Fibroblast of lung (primary cell): ENCODE measurements around the gene MANBA. TPM values are rescaled to one million over a fixed set of nuclear protein-coding genes. Genes with fewer than 3 reads are reported as not detected.
A peak's percentile ranks its signal among the peaks of the same experiment; 100 is the strongest.

Experiments used
- DNase-seq, 2 donors: peaks; one replicate each; pipeline versions ENCODE4 v3.0.0 to v3.0.0-alpha.2; 2010; ENCODE audit warnings: low read depth in 2 of 2
- H2AFZ ChIP-seq: 2 replicates; pipeline ENCODE4 v1.5.1; 2012; ENCODE audit warnings: low read length, control low read depth, inconsistent platforms
- H3K27ac ChIP-seq: 2 replicates; pipeline ENCODE4 v1.5.1; 2011; ENCODE audit warnings: low read length, control low read depth; ENCODE audit not compliant: insufficient read depth
- H3K27me3 ChIP-seq: 2 replicates; pipeline ENCODE4 v1.5.1; 2011; ENCODE audit warnings: mild to moderate bottlenecking, low read length; ENCODE audit not compliant: control insufficient read depth, insufficient read depth
- H3K36me3 ChIP-seq: 2 replicates; pipeline ENCODE4 v1.5.1; 2011; ENCODE audit warnings: low read length; ENCODE audit not compliant: control insufficient read depth, insufficient read depth
- H3K4me1 ChIP-seq: 2 replicates; pipeline ENCODE4 v1.5.1; 2011; ENCODE audit warnings: low read length; ENCODE audit not compliant: control insufficient read depth, insufficient read depth; ENCODE audit errors: extremely low read depth
- H3K4me2 ChIP-seq: 2 replicates; pipeline ENCODE4 v1.5.1; 2011; ENCODE audit warnings: low read length, control low read depth; ENCODE audit not compliant: insufficient read depth; ENCODE audit errors: extremely low read depth
- H3K4me3 ChIP-seq, 4 experiments: fragments of 200-600 bp in 1 of 4; sonication (generic) in 1 of 4; replicated peaks in 1 of 4; 2 replicates each; pipeline ENCODE4 v1.5.1; 2011 to 2016; ENCODE audit warnings: low read length in 4 of 4, low read depth in 3 of 4, mild to moderate bottlenecking in 3 of 4, control low read depth in 2 of 4, inconsistent platforms in 1 of 4, mixed read lengths in 1 of 4; ENCODE audit not compliant: insufficient read depth in 1 of 4; ENCODE audit errors: control extremely low read depth in 1 of 4
- H3K79me2 ChIP-seq: 2 replicates; pipeline ENCODE4 v1.5.1; 2012; ENCODE audit warnings: mild to moderate bottlenecking, low read length, inconsistent platforms; ENCODE audit not compliant: control insufficient read depth, insufficient read depth
- H3K9ac ChIP-seq: 2 replicates; pipeline ENCODE4 v1.5.1; 2011; ENCODE audit warnings: mild to moderate bottlenecking, low read length, control low read depth; ENCODE audit not compliant: insufficient read depth
- H3K9me3 ChIP-seq: 2 replicates; pipeline ENCODE4 v1.5.1; 2012; ENCODE audit warnings: low read depth, low read length; ENCODE audit not compliant: control insufficient read depth, insufficient read depth
- H4K20me1 ChIP-seq: 2 replicates; pipeline ENCODE4 v1.5.1; 2011; ENCODE audit warnings: low read length; ENCODE audit not compliant: control insufficient read depth, insufficient read depth; ENCODE audit errors: extremely low read depth
- CTCF ChIP-seq, 2 donors: IDR thresholded peaks in 1 of 2; conservative IDR thresholded peaks in 1 of 2; 1 replicate in 1 of 2; 2 replicates in 1 of 2; pipeline ENCODE4 v1.5.1; 2011 to 2012; ENCODE audit warnings: low read length in 2 of 2, control low read depth in 1 of 2, inconsistent platforms in 1 of 2, low read depth in 1 of 2, mild to moderate bottlenecking in 1 of 2
- EZH2 ChIP-seq: IDR thresholded peaks from 2 replicates; pipeline ENCODE4 v1.5.1; 2012; ENCODE audit warnings: low read length, control low read depth, mild to moderate bottlenecking; ENCODE audit errors: missing control alignments
- polyA plus RNA-seq, 2 donors: library from polyadenylated mRNA; depleted of rRNA in 1 of 2; stranded (reverse) in 1 of 2; unstranded in 1 of 2; fragments of >200 nt; gene quantifications; 2 replicates each; pipeline ENCODE4 v1.2.1, GENCODE V29; 2011 to 2012; ENCODE audit warnings: missing spikeins in 1 of 2
- total RNA-seq: library from RNA; depleted of rRNA; stranded (reverse); fragments of >200 nt; gene quantifications from 2 replicates; pipeline ENCODE4 v1.2.1, GENCODE V29; 2014

MANBA gene
- total and polyA plus RNA-seq, 2 donors (not counting 1 experiment from before 2014, with no cell fraction given), result 13.4 to 97.9 TPM

GRCh38 chr4:102759831-102760644 lies 730 bp downstream of the MANBA start:
- peaks cover 13% of the 10 kb centered on the region for H3K79me2 ChIP-seq
- H3K4me3 ChIP-seq, result peak overlapping the region; percentile 63 to 93 (median 83)
- DNase-seq, result peak; percentile 59 to 62
- no peaks in the 10 kb centered on the region for H4K20me1 ChIP-seq
- H3K9ac ChIP-seq, result peak overlapping the region; percentile 64
- H3K4me2 ChIP-seq, result peak overlapping the region; percentile 77
- peak overlapping the region; percentile 85 for H2AFZ ChIP-seq
- H3K4me1 ChIP-seq, result no peaks in the 10 kb centered on the region
- no peaks in the 10 kb centered on the region for H3K27me3 ChIP-seq
- H3K27ac ChIP-seq, result peak overlapping the region; percentile 72
- TF ChIP-seq CTCF (conservative IDR thresholded peaks at IDR 0.05 in 1 of 2, IDR thresholded peaks at IDR 0.05 in 1 of 2; ENCODE audit: low read depth in 1 of 2, low read length in 2 of 2) (no peak), EZH2 (no peak)
- no peaks in the 10 kb centered on the region for H3K9me3 ChIP-seq
- no peaks in the 10 kb centered on the region for H3K36me3 ChIP-seq

- Histone ChIP-seq H3K9ac (no peak overlapping the region), H3K27ac (no peak overlapping the region), H3K79me2 (peaks cover 13% of the 10 kb centered on the region), H3K36me3 (no peaks in the 10 kb centered on the region), H2AFZ (no peak overlapping the region), H3K9me3 (no peaks in the 10 kb centered on the region), H3K4me2 (no peak overlapping the region), H3K4me3 (no peak overlapping the region), H3K27me3 (no peaks in the 10 kb centered on the region), H3K4me1 (no peaks in the 10 kb centered on the region), H4K20me1 (no peaks in the 10 kb centered on the region)
- no peak for DNase-seq
- no peak for TF ChIP-seq CTCF (conservative IDR thresholded peaks at IDR 0.05 in 1 of 2, IDR thresholded peaks at IDR 0.05 in 1 of 2; ENCODE audit: low read depth in 1 of 2, low read length in 2 of 2)
- no peak for TF ChIP-seq EZH2
These were observed 2.3 kb downstream of the MANBA start for GRCh38 chr4:102758241-102759160.

DNA sequence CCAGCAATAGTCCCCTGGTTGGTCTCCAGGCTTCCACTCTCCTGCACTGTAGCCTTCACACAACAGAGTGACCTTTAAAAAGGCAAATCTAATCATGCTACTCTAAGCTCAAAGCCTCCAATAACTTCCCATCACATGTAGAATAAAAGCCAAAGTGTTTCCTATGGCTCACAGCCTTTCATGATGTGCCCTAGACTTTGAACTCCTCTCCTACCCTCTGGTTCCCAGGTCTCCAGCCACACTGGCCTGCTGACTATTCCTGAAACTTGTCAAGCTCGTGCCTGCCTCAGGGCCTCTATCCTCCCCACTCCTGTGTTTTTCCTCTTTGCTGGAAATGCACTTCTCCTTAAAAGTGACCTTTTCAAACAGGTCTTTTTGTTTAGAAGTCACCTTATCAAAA lies 3.1 kb downstream of the MANBA start:
- Histone ChIP-seq H3K27me3 (no peaks in the 10 kb centered on the region), H2AFZ (no peak overlapping the region), H3K4me1 (no peaks in the 10 kb centered on the region), H3K9ac (no peak overlapping the region), H3K36me3 (no peaks in the 10 kb centered on the region), H3K4me2 (no peak overlapping the region), H3K4me3 (no peak overlapping the region), H3K9me3 (no peaks in the 10 kb centered on the region), H4K20me1 (no peaks in the 10 kb centered on the region), H3K79me2 (peaks cover 13% of the 10 kb centered on the region), H3K27ac (no peak overlapping the region)
- TF ChIP-seq CTCF (conservative IDR thresholded peaks at IDR 0.05 in 1 of 2, IDR thresholded peaks at IDR 0.05 in 1 of 2; ENCODE audit: low read depth in 1 of 2, low read length in 2 of 2) (no peak), EZH2 (no peak)
- DNase-seq, result no peak
